Mucosa of descending colon (tissue), 3 donors: ENCODE measurements around the gene PHLDB2. TPM values are rescaled to one million over a fixed set of nuclear protein-coding genes. Genes with fewer than 3 reads are reported as not detected.

Source experiments
- ATAC-seq: fragments of 200-7000 bp; cut with Tn5 transposase; one replicate; pipeline ENCODE4 v1.9.1; 2020; ENCODE audit warnings: mild to moderate bottlenecking, moderate library complexity
- DNase-seq, 3 donors: peaks; one replicate each; pipeline ENCODE4 v3.0.0-alpha.2; 2020
- H3K36me3 ChIP-seq: fragments of 200-600 bp; one replicate; pipeline ENCODE4 v1.8.0; 2021; ENCODE audit warnings: low read depth, mild to moderate bottlenecking
- H3K4me1 ChIP-seq: fragments of 200-600 bp; one replicate; pipeline ENCODE4 v1.8.0; 2021; ENCODE audit warnings: low read depth, mild to moderate bottlenecking
- H3K4me3 ChIP-seq: fragments of 200-600 bp; one replicate; pipeline ENCODE4 v1.8.0; 2021; ENCODE audit warnings: mild to moderate bottlenecking
- H3K9me3 ChIP-seq: fragments of 200-600 bp; one replicate; pipeline ENCODE4 v1.8.0; 2021; ENCODE audit warnings: mild to moderate bottlenecking
- CTCF ChIP-seq: fragments of 200-600 bp; IDR thresholded peaks from one replicate; pipeline ENCODE4 v1.8.0; 2022; ENCODE audit warnings: antibody characterized with exemption, mild to moderate bottlenecking
- intact Hi-C, 2 donors: fragments of 100-400 bp; cut with DNase I in 1 of 2; cut with micrococcal nuclease in 1 of 2; formaldehyde crosslinking; loops; one replicate each; pipeline versions ENCODE4 v1.11.0 to v1.11.1; 2022; cut with DNase I, micrococcal nuclease
- total RNA-seq, 3 donors: library from RNA; stranded (reverse); fragmentation: NEBNext Ultra II Directional in 2 of 3; extraction: Animal tissue kit (Norgen Biotek cat#: 25700) in 2 of 3; gene quantifications; one replicate each; pipeline versions ENCODE4 v1.2.1 to v1.2.4, GENCODE V29; 2021 to 2023
- donor health status: DM: no; HTN: no; CAD: no; lungs with moderate emphysema.
- donor health status: DM: no; HTN: no; CAD: no.
- donor health status: DM: no; HTN: yes; CAD: no.

Gene PHLDB2
- total RNA-seq, 3 donors from 2014 or later: 9.4 to 90.2 (median 17.7) TPM

GRCh38 chr3:112003321-112004080, 144.4 kb downstream of the PHLDB2 start:
- no peak for TF ChIP-seq CTCF
- Histone ChIP-seq H3K36me3 (no peaks in the 10 kb centered on the region), H3K4me3 (no peak overlapping the region), H3K9me3 (no peaks in the 10 kb centered on the region), H3K4me1 (no peaks in the 10 kb centered on the region)
- intact Hi-C loops: no loop called here
- DNase-seq (no peak), ATAC-seq (no peak)

DNA sequence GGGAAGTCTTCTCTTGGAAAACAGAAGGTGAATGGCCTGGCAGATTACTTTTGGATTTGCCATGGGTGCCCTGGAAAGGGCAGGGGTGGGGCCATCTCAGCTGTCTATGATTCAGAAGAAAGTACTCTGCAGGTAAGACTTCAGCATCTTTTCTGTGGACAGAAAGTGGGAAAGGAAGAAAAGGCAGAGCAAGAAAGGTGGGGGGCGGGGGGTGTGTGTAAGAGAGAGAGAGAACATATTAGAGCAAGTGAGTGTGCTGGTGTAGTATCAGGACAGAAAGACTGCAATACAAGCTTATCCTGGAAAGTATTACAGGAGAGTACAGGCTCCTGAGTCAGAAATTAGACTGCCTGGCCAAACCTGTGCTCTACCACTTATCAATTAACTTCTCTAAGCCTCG, 145.1 kb downstream of the PHLDB2 start:
- ATAC-seq (no peak), DNase-seq (no peak)
- intact Hi-C loops: no loop called here

GRCh38 chr3:112004669-112005068, 145.6 kb downstream of the PHLDB2 start:
- Histone ChIP-seq H3K9me3 (no peaks in the 10 kb centered on the region), H3K4me1 (no peaks in the 10 kb centered on the region), H3K36me3 (no peaks in the 10 kb centered on the region), H3K4me3 (no peak overlapping the region)
- intact Hi-C loops: no loop called here
- ATAC-seq: no peak
- no peak for DNase-seq
- no peak for TF ChIP-seq CTCF

More for the DNA sequence above, 145.1 kb downstream of the PHLDB2 start:
- no peak for TF ChIP-seq CTCF
- no peaks in the 10 kb centered on the region for H3K4me1 ChIP-seq
- H3K4me3 ChIP-seq: no peak overlapping the region
- H3K36me3 ChIP-seq: no peaks in the 10 kb centered on the region
- H3K9me3 ChIP-seq: no peaks in the 10 kb centered on the region

DNA sequence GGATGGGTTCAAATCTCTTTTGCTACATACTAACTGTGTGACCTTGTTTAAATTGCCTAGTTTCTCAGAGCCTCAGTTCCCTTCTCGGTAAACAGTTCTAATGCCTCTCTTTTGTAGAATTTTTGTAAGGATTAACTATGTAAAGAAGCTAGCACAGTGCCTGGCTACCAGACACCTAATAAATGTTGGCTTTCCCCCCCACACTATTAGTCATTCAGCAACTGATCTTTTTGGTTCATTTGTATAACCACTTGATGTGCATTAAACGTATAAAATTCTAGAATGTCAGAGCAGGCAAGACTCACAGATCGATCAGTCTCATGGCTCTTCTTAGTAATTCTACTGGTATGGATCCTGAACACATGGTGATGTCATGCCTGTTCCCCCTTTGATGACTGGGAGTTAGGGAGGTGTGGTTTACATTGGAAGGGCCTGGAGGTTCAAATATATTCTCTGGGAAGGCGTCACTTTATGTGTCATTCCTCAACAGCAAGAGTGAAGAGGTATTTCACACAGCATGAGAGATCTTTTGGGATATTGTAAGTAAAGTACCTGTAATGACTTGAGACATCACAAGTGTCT, 146.1 kb downstream of the PHLDB2 start:
- no peaks in the 10 kb centered on the region for H3K36me3 ChIP-seq
- intact Hi-C loops: no loop called here
- DNase-seq (no peak), ATAC-seq (no peak)
- H3K4me1 ChIP-seq: no peaks in the 10 kb centered on the region
- TF ChIP-seq CTCF: no peak
- no peak overlapping the region for H3K4me3 ChIP-seq
- no peaks in the 10 kb centered on the region for H3K9me3 ChIP-seq

- no peak for TF ChIP-seq CTCF
- no peaks in the 10 kb centered on the region for H3K36me3 ChIP-seq
- no peak for DNase-seq
- no peak overlapping the region for H3K4me3 ChIP-seq
- ATAC-seq: no peak
- no peaks in the 10 kb centered on the region for H3K4me1 ChIP-seq
- H3K9me3 ChIP-seq: no peaks in the 10 kb centered on the region
- intact Hi-C loops: no loop called here
Observed at GRCh38 chr3:112007633-112008032, 148.6 kb downstream of the PHLDB2 start.
